Measurements from ENCODE around the gene KCNIP4.

The KCNIP4 gene

DNA sequence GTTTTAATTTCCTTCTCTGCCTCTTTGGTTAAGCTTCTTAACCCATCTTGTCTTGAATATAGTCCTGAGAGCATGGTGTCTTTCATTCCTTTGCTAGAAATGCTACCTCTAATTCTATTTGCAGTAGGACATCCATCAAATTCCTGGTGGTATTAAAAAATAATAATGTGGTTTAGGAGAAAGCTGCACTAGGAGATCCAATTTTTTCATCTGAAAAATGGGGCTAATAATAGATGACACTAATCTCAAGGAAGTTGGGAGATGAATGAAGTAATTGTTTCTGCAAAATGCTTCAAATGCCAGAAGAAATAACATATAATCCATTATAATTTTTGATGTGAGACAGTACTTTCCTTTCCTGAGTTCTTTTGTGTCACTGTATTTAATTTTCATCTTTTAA lies 1053.4 kb downstream of the KCNIP4 start:
- H3K36me3 Mint-ChIP-seq: no peaks in the 10 kb centered on the region
- no peak overlapping the region for H3K4me3 Mint-ChIP-seq
- H3K27ac Mint-ChIP-seq: no peak overlapping the region
- ATAC-seq (replicated peaks): no peak
- no peak for DNase-seq
- H3K4me1 Mint-ChIP-seq: no peaks in the 10 kb centered on the region
- peaks cover 0 to 3% of the 10 kb centered on the region in 2 donors for H3K9me3 Mint-ChIP-seq
- no peaks in the 10 kb centered on the region for H3K27me3 Mint-ChIP-seq

- Mint-ChIP-seq H3K27ac (no peak overlapping the region), H3K4me3 (no peak overlapping the region), H3K36me3 (no peaks in the 10 kb centered on the region), H3K9me3 (peaks cover 0 to 3% of the 10 kb centered on the region in 2 donors), H3K27me3 (no peaks in the 10 kb centered on the region), H3K4me1 (no peaks in the 10 kb centered on the region)
- no peak for ATAC-seq (replicated peaks)
- DNase-seq: no peak
These were observed 1057.8 kb downstream of the KCNIP4 start for GRCh38 chr4:20890761-20891160.

DNA sequence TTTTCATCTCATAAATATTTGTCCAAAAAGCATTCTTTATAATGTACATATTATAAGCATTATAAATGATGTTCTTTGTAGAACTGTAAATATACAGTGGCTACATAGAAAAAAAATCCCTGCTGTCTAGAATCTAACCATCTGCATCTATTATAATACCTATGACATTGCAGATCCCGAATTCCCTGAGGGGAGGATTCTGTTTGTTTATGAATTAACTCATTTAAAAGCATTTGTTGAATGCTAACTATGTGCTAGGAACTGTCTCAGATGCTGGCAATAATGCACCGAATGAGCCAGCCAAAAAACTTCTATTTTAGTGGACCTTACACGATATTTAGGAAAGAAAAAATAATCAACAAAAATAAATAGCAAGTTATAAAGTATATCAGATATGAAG lies 1058.7 kb downstream of the KCNIP4 start:
- no peak for ATAC-seq (replicated peaks)
- no peak overlapping the region for H3K27ac Mint-ChIP-seq
- no peak overlapping the region for H3K4me3 Mint-ChIP-seq
- no peaks in the 10 kb centered on the region for H3K27me3 Mint-ChIP-seq
- peaks cover 0 to 3% of the 10 kb centered on the region in 2 donors for H3K9me3 Mint-ChIP-seq
- H3K36me3 Mint-ChIP-seq: no peaks in the 10 kb centered on the region
- no peak for DNase-seq
- no peaks in the 10 kb centered on the region for H3K4me1 Mint-ChIP-seq

GRCh38 chr4:20883677-20884076 lies 1064.9 kb downstream of the KCNIP4 start:
- ATAC-seq (replicated peaks) (no peak), DNase-seq (no peak)
- Mint-ChIP-seq H3K27me3 (no peaks in the 10 kb centered on the region), H3K4me3 (no peak overlapping the region), H3K9me3 (peaks cover 0 to 3% of the 10 kb centered on the region in 2 donors), H3K4me1 (no peaks in the 10 kb centered on the region), H3K36me3 (no peaks in the 10 kb centered on the region), H3K27ac (no peak overlapping the region)

DNA sequence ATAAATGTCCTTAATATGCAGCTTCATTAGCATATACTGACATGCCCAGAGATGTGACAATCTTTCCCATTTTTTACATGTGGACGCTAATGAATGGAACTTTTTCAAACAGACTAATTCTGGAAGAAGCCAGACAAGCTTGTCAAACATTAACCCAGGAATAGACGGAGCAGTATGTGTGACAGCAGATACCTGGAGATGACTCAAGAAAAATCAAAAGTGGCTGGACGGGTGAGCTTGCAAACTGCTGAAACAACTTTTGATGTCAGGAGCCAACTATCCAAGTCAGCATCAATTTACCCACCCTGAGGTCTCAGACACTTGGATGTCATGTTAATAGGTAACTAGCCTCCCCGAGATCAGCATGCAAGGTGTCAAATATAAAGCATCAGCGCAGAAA lies 1065.3 kb downstream of the KCNIP4 start:
- no peaks in the 10 kb centered on the region for H3K36me3 Mint-ChIP-seq
- no peaks in the 10 kb centered on the region for H3K4me1 Mint-ChIP-seq
- DNase-seq (no peak), ATAC-seq (replicated peaks) (no peak)
- no peak overlapping the region for H3K27ac Mint-ChIP-seq
- no peaks in the 10 kb centered on the region for H3K27me3 Mint-ChIP-seq
- H3K4me3 Mint-ChIP-seq: no peak overlapping the region
- H3K9me3 Mint-ChIP-seq: peaks cover 3 to 5% of the 10 kb centered on the region in 2 donors

DNA sequence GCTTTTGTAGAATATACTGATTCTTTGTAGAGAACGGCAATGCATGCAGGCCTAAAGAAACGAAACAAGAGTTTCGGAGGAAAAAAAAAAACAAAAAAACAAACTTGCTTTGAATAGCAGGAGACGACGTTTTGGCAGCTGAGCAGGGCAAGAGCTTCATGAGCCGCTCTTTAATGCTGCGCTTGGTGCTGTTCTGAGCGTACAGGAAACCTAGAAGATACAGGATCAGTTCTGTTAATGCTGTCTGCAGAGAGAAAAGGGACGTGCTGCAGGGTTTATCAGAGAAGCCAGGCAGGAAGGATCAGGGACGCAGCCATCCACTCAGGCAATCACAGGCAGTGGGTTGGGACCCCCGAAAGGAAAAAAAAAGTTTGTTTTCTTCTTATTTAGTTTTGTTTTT lies 1066.1 kb downstream of the KCNIP4 start:
- H3K9me3 Mint-ChIP-seq: peaks cover 4 to 6% of the 10 kb centered on the region in 2 donors
- H3K27me3 Mint-ChIP-seq: no peaks in the 10 kb centered on the region
- no peak overlapping the region for H3K4me3 Mint-ChIP-seq
- ATAC-seq (replicated peaks) (no peak), DNase-seq (no peak)
- no peak overlapping the region for H3K27ac Mint-ChIP-seq
- H3K36me3 Mint-ChIP-seq: no peaks in the 10 kb centered on the region
- no peaks in the 10 kb centered on the region for H3K4me1 Mint-ChIP-seq

- no peak overlapping the region for H3K4me3 Mint-ChIP-seq
- DNase-seq (no peak), ATAC-seq (replicated peaks) (no peak)
- H3K27me3 Mint-ChIP-seq: no peaks in the 10 kb centered on the region
- no peaks in the 10 kb centered on the region for H3K4me1 Mint-ChIP-seq
- peaks cover 4 to 6% of the 10 kb centered on the region in 2 donors for H3K9me3 Mint-ChIP-seq
- H3K27ac Mint-ChIP-seq: no peak overlapping the region
- no peaks in the 10 kb centered on the region for H3K36me3 Mint-ChIP-seq
These were observed 1066.9 kb downstream of the KCNIP4 start for GRCh38 chr4:20881658-20882057.

GRCh38 chr4:20878806-20879205 lies 1069.8 kb downstream of the KCNIP4 start:
- H3K4me3 Mint-ChIP-seq: no peak overlapping the region

GRCh38 chr4:20870436-20870835 lies 1078.1 kb downstream of the KCNIP4 start:
- Mint-ChIP-seq H3K4me1 (no peaks in the 10 kb centered on the region), H3K9me3 (peaks cover 0 to 6% of the 10 kb centered on the region in 2 donors), H3K27ac (no peak overlapping the region), H3K36me3 (no peaks in the 10 kb centered on the region), H3K4me3 (no peak overlapping the region), H3K27me3 (no peaks in the 10 kb centered on the region)
- DNase-seq (no peak), ATAC-seq (replicated peaks) (no peak)

More at GRCh38 chr4:20878806-20879205, 1069.8 kb downstream of the KCNIP4 start:
- DNase-seq (no peak), ATAC-seq (replicated peaks) (no peak)
- no peaks in the 10 kb centered on the region for H3K27me3 Mint-ChIP-seq
- no peak overlapping the region for H3K27ac Mint-ChIP-seq
- no peaks in the 10 kb centered on the region for H3K36me3 Mint-ChIP-seq
- H3K9me3 Mint-ChIP-seq: peaks cover 4 to 6% of the 10 kb centered on the region in 2 donors
- no peaks in the 10 kb centered on the region for H3K4me1 Mint-ChIP-seq

GRCh38 chr4:20868108-20868507 lies 1080.5 kb downstream of the KCNIP4 start:
- H3K4me3 Mint-ChIP-seq: no peak overlapping the region
- no peaks in the 10 kb centered on the region for H3K4me1 Mint-ChIP-seq
- peaks cover 0 to 4% of the 10 kb centered on the region in 2 donors for H3K9me3 Mint-ChIP-seq
- no peak for DNase-seq
- H3K27me3 Mint-ChIP-seq: no peaks in the 10 kb centered on the region
- no peak for ATAC-seq (replicated peaks)
- H3K27ac Mint-ChIP-seq: no peak overlapping the region
- H3K36me3 Mint-ChIP-seq: no peaks in the 10 kb centered on the region

DNA sequence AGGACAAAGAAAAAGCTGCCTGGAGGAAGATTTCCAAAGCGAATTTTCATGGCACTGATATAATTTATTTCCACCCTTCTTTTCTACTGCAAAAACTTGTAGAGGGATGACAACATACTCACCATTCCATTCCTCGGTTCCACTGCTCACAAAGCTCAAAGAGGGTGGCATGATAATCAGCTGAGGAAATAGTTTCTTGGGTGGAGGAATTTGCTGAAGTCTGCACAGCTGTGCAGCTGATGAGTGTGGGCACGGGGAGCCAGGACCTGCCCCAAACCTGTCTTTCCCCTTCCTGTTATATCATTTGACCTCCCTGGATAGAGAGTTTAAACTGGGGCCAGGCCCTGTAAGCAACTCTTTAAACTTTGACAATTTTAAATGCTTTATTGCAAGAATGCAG lies 1087.7 kb downstream of the KCNIP4 start:
- Mint-ChIP-seq H3K36me3 (no peaks in the 10 kb centered on the region), H3K27ac (no peak overlapping the region), H3K9me3 (peaks cover 2 to 5% of the 10 kb centered on the region in 2 donors), H3K4me3 (no peak overlapping the region), H3K27me3 (no peaks in the 10 kb centered on the region), H3K4me1 (no peaks in the 10 kb centered on the region)
- no peak for DNase-seq
- ATAC-seq (replicated peaks): no peak

GRCh38 chr4:20859097-20859781 lies 1089.3 kb downstream of the KCNIP4 start:
- no peak overlapping the region for H3K4me3 Mint-ChIP-seq
- no peaks in the 10 kb centered on the region for H3K27me3 Mint-ChIP-seq
- ATAC-seq (replicated peaks) (no peak), DNase-seq (no peak)
- no peaks in the 10 kb centered on the region for H3K4me1 Mint-ChIP-seq
- no peaks in the 10 kb centered on the region for H3K36me3 Mint-ChIP-seq
- H3K27ac Mint-ChIP-seq: no peak overlapping the region
- peaks cover 4 to 5% of the 10 kb centered on the region in 2 donors for H3K9me3 Mint-ChIP-seq

DNA sequence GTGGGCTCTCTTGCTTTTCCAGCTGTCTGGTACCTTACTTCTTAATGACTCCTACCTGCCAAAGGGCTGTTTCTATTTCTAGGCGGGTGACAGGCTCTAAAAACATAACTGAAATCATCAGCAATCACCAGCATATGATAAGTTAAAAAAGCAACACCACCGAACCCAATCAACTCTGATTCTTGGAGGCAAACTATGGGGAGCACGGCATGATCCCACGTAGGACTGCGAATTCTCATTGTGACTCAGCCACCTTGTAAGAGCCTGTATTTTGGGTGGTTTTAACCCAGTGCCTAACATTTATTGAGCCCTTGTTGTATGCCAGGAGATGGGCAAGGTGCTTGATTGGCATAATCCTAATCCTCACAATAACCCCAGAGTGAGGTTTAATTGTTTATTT lies 1091.5 kb downstream of the KCNIP4 start:
- H3K27me3 Mint-ChIP-seq: no peaks in the 10 kb centered on the region
- H3K36me3 Mint-ChIP-seq: no peaks in the 10 kb centered on the region
- H3K27ac Mint-ChIP-seq: no peak overlapping the region
- ATAC-seq (replicated peaks) (no peak), DNase-seq (no peak)
- H3K4me1 Mint-ChIP-seq: no peaks in the 10 kb centered on the region
- H3K4me3 Mint-ChIP-seq: no peak overlapping the region
- peaks cover 3 to 12% of the 10 kb centered on the region in 2 donors for H3K9me3 Mint-ChIP-seq

- Mint-ChIP-seq H3K4me1 (no peaks in the 10 kb centered on the region), H3K36me3 (no peaks in the 10 kb centered on the region), H3K27me3 (no peaks in the 10 kb centered on the region), H3K9me3 (peaks cover under 1 to 7% of the 10 kb centered on the region in 2 donors), H3K4me3 (no peak overlapping the region), H3K27ac (no peak overlapping the region)
- peak in 1 of 2 donors; percentile 5 for ATAC-seq (replicated peaks)
- no peak for DNase-seq
These were observed 1101.3 kb downstream of the KCNIP4 start for GRCh38 chr4:20847124-20847747.

DNA sequence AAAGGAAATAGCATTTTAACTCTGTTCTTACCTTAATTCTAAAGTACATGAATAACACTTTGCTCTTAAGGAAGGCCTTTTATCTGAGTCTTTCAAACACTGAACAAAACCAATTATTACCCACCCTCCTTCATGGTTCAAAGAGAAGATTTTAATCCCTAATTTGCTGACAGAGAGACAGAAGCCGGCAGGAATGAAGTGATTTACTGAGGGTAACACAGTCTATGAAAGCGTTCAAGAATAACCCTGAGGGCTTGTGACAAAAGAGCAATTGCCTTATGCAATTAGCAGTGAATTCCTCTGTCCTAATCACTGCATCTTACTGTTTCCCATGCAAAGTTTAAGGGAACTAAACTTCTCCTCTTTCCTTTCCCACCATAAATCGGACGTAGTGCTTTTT lies 1104.3 kb downstream of the KCNIP4 start:
- no peaks in the 10 kb centered on the region for H3K4me1 Mint-ChIP-seq
- no peak for ATAC-seq (replicated peaks)
- no peaks in the 10 kb centered on the region for H3K36me3 Mint-ChIP-seq
- H3K27ac Mint-ChIP-seq: no peak overlapping the region
- no peaks in the 10 kb centered on the region for H3K27me3 Mint-ChIP-seq
- no peak for DNase-seq
- H3K4me3 Mint-ChIP-seq: no peak overlapping the region
- peaks cover 0 to 3% of the 10 kb centered on the region in 2 donors for H3K9me3 Mint-ChIP-seq
